Daoy (cell line): ENCODE results near the gene RAX. TPM values are rescaled to one million over a fixed set of nuclear protein-coding genes. Genes with fewer than 3 reads are reported as not detected.

Experiments
- DNase-seq: peaks from one replicate; pipeline ENCODE4 v3.0.0-alpha.2; 2015; ENCODE audit warnings: low read depth
- total RNA-seq: library from RNA; depleted of rRNA; stranded (reverse); fragments of >200 nt; shearing (Covaris generic); gene quantifications from 2 replicates; pipeline ENCODE4 v1.2.3, GENCODE V29; 2014; rRNA removed

The RAX gene
- total RNA-seq, 1 experiment from 2014 or later: not detected

- no peak for DNase-seq
Observed at GRCh38 chr18:59246796-59247195, 26.5 kb downstream of the RAX start.

DNA sequence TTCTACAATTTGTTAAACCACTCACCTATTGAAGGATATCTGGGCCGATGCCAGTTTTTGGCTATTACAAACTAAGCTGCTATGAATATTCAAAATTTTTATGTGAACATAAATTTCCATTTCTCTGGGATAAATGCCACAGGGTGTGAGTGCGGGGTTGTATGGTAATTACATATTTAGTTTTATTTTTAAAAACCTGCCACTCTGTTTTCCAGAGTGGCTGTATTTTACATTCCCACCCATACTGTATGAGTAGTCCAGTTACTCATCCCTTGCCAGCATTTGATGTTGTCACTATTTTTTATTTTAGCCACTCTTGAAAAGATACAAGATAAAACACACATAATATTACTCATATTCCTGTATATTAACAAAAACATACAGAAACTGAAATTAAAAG is 30.3 kb downstream of the RAX start:
- no peak for DNase-seq

DNA sequence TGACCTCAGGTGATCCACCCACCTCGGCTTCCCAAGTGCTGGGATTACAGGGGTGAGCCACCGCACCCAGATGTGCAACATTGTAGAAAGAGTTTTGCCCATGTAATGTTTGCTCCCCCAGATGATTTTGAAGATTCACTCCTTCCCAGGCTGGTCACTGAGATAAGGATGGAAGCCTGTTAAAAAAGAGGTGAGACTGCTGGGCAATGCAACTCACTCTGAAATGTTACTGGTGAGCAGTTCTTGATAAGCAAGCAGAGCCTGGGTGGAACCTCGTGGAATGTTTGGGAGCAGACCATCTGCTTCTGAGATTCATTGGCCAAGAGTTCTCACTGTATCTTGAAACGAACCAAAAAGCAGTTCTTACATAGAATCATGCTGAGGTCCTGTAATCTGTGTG is 33.6 kb downstream of the RAX start:
- no peak for DNase-seq

DNA sequence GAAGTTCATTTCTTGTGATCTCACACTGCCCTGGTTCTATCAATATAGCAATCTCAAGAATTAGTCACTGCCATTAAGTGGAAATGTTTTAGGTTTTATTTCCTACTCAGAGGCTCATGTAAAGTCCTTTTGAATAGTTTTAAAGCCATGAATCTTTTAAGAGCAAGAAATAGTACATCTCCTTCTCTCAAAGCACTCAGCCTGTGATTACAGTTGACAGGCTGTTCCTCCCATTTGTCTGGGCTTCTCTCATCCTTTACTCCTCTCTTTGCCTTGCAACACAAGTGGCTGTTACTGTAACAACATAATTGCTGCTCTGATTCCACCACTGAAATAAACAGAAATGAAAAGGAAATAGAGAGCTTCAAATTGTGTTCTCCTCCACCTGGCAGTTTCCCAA is 34.9 kb downstream of the RAX start:
- no peak for DNase-seq

DNA sequence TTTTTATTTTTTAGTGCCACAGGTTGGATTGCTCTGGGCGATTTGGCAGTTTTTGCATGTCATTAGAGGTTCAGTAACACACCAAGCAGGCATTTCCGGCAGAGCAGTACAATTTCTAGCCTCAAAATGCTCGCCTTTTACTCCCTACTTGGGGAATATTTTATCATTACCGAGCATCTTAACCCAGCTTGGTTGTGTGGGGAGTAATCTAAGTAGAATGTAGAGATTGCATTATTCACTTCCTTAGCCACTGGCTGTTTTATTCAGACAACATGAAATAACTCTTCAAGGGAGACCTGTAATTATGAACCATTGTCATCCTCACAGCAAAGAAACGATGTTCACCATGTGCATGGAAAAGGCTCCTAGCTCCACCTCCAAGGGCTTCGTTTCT is 40.2 kb downstream of the RAX start:
- DNase-seq: peak; percentile 29

DNA sequence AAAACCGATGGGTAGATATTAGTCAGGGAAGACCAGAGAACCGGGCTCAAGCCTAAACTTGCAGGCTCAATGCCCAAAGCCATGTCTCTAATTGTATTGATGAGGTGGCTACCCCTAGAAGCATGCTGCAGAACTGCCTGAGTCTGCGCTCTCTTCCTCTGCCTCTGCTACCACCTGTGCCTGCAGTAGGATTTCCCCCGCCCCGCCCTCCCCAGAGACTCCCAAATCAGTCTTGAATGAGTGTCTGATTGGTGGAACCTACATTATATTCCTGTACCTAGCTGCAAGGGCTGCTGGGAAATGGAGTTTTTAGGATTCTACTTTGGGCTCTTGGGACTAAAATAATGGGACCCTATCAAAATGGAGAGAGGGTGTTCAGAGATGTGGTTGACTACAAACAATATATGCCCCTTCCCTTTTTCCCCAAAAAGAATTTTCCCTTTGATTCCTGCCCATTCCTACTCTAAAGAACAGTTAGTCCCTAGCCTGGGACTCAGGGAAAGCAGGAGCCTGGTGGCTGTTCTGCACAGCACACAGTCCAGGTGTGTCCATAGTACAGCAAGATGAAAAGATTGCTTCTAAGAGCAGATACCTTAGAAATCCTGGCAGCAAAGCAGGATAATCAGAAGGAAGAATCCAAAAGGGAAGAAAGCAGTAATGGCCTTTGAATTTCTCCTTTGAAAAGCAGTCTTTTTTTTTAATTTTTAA is 40.8 kb downstream of the RAX start:
- no peak for DNase-seq

DNA sequence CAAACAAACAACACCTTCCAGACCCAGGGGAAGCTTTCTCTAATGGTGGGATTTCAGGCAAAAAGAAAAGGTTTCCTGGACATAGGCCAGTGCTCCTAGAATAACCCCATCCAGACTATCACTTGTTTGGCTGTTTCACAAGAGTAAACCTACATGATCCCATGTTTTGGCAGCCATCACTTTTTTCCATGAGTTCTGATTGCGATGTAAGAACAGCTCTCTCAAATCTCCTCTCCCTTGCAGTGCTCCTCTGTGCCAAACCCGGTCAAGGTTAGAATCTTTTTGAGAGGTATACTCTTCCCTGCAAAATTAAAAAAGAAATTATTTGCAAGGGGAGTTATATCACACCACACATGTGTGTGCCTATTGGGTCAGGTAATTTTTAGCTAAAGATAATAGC is 41.4 kb downstream of the RAX start:
- DNase-seq: no peak

DNA sequence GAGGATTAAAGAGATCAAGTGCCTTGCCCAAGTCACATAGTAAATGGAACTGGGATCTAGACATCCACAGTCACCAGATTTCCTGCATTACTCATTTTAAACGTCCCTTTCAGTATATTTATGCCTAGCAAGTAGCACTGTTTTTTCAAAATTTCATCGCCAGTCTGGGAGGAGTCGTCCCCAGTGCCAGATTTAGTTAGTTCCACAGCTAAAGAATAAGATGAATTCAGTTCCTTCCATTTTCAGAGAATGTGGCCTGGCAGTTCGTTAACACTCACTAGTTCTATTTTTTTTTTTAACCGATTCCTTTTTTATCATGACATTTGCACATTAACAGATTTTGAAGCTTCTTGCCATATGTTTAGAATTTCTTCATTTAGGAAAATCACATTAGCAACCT is 42.1 kb downstream of the RAX start:
- no peak for DNase-seq

DNA sequence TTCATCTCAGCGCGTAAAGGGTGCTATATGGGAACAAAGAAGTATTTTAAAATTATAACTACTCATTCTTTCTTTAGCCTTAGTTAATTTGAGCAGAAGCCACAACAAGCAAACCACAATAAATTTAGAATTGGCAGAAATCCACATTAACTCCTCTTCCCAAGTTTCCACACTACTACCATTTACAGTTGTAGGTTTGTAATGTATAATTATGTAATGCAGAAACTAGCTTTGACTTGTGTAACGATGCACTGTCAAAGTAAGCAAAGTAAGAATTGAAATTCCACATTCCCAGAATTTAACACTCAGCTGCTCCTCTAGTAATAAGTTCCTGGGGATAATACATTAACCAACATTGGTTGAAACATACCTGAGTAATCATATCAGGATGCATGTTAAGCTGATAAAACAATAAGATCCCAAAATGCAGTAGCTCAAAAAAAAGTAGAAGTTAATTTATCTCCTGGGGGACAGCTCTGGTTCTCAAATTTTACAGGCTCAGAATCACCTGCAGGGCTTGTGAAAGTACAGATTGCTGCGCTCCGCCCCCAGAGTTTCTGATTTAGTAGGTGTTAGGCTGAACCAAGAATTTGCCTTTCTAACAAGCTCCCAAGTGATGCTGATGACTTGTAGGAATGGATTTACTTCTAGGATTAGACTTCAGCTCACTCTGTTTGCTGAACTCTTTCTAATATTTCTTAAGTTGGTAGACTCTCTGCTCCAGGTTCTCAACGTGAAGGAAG is 43.4 kb downstream of the RAX start:
- DNase-seq: no peak

DNA sequence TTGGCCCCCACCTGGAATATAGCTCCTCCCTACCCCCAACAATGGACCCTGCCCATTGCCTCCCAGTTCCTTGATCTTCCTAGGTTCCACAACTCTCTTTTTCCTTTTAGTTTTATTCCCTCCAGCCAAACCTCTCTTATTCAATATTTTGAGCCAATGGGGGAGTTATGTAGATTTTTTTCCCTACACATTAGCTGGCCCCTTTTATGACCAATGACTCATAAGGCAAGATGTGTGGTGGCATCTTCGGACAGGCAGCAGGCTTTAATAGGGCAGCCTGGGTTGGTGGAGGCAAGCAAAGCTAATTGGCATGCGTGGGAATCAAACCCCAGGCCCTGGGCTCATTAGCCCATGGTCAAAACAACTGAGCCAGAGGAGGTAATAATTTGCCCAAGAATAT is 44.1 kb downstream of the RAX start:
- peak; percentile 21 for DNase-seq

DNA sequence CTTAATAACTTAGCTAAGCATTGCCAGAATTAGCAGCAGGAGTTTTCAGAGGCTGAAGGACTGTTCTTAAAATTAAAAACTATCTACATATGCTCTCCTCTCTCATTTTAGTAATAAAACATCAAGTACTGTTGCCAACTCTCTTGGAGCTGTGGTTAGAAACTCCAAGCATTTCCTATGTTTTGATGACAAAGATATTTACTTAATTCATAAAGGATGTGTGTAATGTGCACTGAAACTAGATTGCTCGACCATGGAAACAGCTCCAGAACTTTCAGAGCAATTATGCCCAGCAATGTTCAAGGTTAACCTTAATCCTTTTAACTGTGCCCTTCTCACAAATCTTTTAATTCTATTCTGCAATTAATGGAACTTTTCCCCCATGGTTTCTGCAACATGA is 44.9 kb downstream of the RAX start:
- no peak for DNase-seq

GRCh38 chr18:59222341-59222740 is 50.9 kb downstream of the RAX start:
- no peak for DNase-seq

DNA sequence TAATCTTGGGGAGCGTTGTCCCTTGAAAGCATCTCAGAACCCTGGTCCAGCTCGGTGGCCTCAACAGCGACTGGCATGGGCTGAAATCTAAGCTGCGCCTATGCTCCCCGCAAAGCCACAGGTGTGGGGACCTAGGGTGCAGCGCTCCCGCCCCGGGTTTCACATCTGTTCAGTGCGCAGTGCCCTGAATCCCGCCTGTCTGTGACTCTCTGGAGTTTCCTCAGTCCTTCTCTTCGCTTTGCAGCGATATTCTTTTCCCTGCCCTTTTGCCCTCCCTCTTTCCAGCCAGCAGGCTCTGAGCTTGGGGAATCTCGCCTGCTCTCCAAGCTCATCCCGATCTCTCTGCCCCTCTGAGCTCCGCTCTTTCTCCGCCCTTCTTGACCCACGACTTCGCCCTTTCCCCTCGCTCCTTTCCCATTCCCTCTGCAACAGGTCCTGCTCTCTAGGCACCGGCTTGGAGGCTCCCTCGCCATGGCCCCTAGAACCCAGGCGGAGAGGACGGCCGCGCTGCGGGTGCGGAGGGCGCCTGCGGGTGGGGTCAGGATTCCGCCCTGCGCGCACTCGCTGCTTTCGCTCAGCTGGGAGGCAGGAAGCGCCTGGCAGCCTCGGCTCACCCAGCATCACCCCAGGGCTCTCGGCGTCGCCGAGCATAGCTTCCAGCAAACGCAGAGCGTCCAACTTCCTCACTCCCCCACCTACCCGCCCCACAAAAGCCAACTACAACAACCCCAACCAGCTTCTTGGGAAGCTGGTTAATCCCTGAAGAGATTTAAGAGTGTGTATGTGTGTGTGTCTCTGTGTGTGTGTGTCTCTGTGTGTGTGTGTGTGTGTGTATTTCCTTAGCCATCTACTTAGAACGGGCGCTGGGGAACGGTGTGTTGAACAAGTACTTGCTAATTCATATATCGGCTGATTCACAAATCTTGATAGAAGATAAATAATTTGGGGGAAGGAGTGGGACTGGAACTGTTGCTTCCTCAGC is 52.2 kb downstream of the RAX start:
- peak; percentile 20 for DNase-seq

DNA sequence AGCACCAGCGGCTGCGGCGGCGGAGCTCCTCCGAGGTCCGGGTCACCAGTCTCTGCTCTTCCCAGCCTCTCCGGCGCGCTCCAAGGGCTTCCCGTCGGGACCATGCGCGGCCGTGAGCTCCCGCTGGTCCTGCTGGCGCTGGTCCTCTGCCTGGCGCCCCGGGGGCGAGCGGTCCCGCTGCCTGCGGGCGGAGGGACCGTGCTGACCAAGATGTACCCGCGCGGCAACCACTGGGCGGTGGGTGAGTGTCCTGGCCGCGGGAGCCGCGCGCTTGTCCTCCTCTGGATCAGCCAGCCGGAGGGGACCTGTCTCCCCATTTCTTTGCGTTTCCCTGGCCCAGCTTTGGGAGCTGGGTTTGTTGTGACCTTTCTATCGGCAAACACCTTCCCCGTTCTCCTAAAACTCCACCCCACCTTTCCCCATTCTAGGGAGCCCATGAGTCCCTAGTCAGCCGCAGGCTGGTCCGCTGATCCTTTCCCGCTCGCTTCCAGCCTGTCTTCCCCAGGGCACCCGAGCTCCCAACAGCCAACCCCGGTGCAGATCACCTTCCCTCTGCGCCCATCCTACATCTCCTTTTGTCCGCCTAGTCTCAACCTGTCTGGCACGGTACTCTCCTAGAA is 53.0 kb downstream of the RAX start:
- peak; percentile 11 for DNase-seq

DNA sequence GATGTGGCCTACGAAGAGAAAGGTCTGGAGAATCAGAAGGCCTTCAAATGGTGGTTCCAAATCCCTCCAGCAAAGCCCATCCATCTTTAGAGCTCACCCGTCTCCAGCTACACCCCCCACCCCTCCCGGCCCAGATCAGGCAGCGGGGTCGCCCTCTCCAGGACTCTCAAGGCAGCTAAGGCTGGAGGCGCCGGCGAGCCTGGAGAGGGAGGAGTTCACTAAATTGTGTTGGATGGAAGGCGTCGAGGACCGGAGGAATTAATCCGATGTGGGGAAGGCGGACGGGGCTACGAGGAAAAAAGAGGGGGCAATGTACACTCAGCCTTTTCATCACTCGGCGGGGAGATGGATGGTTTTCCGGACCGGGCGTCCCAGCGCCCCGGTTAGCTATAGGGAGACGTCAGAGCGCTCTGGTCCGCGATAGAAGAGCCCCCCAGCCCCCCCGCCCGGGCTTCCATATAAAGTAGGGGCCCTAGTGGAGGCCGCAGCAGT is 53.5 kb downstream of the RAX start, which contains the start of gene GRP:
TSS of gene GRP (plus strand) at position 487 of the 492 bp plus-strand sequence. CDS start 108 bp downstream, outside the sequence.
- DNase-seq: no peak

- DNase-seq: no peak
Observed at GRCh38 chr18:59218018-59218417, 55.2 kb downstream of the RAX start.

Other genes with a start within 250 kb of the RAX start
- gene SEC11C, start 133.6 kb downstream of the RAX start, total RNA-seq: 49.7 and 62.1 TPM in 2 replicates
- not detected in 2 replicates for gene GRP, start 53.3 kb downstream of the RAX start, total RNA-seq
- not detected in 2 replicates for gene CPLX4, start 45.2 kb upstream of the RAX start, total RNA-seq
- gene LMAN1, start 85.8 kb upstream of the RAX start, total RNA-seq: 107 and 120 TPM in 2 replicates